ENCODE data around the gene PPA1.
A peak's percentile ranks its signal among the peaks of the same experiment; 100 is the strongest.
"Not testable (repeated sequence)": the region's sequence is repeated elsewhere in the genome, so short reads cannot be mapped to it uniquely, and the experiment has no call there.

Gene PPA1

GRCh38 chr10:70233109-70233938 is at the start of gene PPA1:
TSS of gene PPA1 (minus strand) at chr10:70233429. CDS start at chr10:70233327, 102 bp downstream.
- peak; percentile 97 for DNase-seq (ENCODE audit: low read depth, low spot score)

- no peak for DNase-seq (ENCODE audit: low read depth, low spot score)
Observed at GRCh38 chr10:70281609-70282008, 48.4 kb upstream of the PPA1 start.

- DNase-seq (ENCODE audit: low read depth, low spot score) = no peak
Observed at GRCh38 chr10:70280099-70280498, 46.9 kb upstream of the PPA1 start.

- no peak for DNase-seq (ENCODE audit: low read depth, low spot score)
Observed at GRCh38 chr10:70277396-70278030, 44.3 kb upstream of the PPA1 start.

- no peak for DNase-seq (ENCODE audit: low read depth, low spot score)
Observed at GRCh38 chr10:70274643-70275042, 41.4 kb upstream of the PPA1 start.

- DNase-seq (ENCODE audit: low read depth, low spot score) = no peak
Observed at GRCh38 chr10:70272925-70273316, 39.7 kb upstream of the PPA1 start.

GRCh38 chr10:70271996-70272924 is 39.0 kb upstream of the PPA1 start:
- DNase-seq (ENCODE audit: low read depth, low spot score) = no peak

GRCh38 chr10:70270952-70271351 is 37.7 kb upstream of the PPA1 start:
- DNase-seq (ENCODE audit: low read depth, low spot score) = no peak

GRCh38 chr10:70269741-70270140 is 36.5 kb upstream of the PPA1 start:
- no peak for DNase-seq (ENCODE audit: low read depth, low spot score)

- no peak for DNase-seq (ENCODE audit: low read depth, low spot score)
Observed at GRCh38 chr10:70268376-70268775, 35.1 kb upstream of the PPA1 start.

- peak; percentile 68 for DNase-seq (ENCODE audit: low read depth, low spot score)
Observed at GRCh38 chr10:70267161-70267933, 34.1 kb upstream of the PPA1 start.

GRCh38 chr10:70266701-70267100 is 33.5 kb upstream of the PPA1 start:
- DNase-seq (ENCODE audit: low read depth, low spot score) = no peak

- DNase-seq (ENCODE audit: low read depth, low spot score) = no peak
Observed at GRCh38 chr10:70266056-70266455, 32.8 kb upstream of the PPA1 start.

- DNase-seq (ENCODE audit: low read depth, low spot score) = peak; percentile 86
Observed at GRCh38 chr10:70265032-70265689, 31.9 kb upstream of the PPA1 start.

- no peak for DNase-seq (ENCODE audit: low read depth, low spot score)
Observed at GRCh38 chr10:70260734-70261133, 27.5 kb upstream of the PPA1 start.

GRCh38 chr10:70260259-70260658 is 27.0 kb upstream of the PPA1 start:
- DNase-seq (ENCODE audit: low read depth, low spot score) = no peak

GRCh38 chr10:70258216-70258615 is 25.0 kb upstream of the PPA1 start:
- DNase-seq (ENCODE audit: low read depth, low spot score) = no peak

GRCh38 chr10:70257816-70258215 is 24.6 kb upstream of the PPA1 start:
- DNase-seq (ENCODE audit: low read depth, low spot score) = not testable (repeated sequence)

- DNase-seq (ENCODE audit: low read depth, low spot score) = no peak
Observed at GRCh38 chr10:70256463-70256862, 23.2 kb upstream of the PPA1 start.

Measured in ELF-1 (cell line).